H9 (cell line): ENCODE measurements around the gene GRAP2. TPM values are rescaled to one million over a fixed set of nuclear protein-coding genes. Genes with fewer than 3 reads are reported as not detected.

Experiments
- DNase-seq: peaks from one replicate; pipeline ENCODE4 v3.0.0-alpha.2; 2017
- H2AFZ ChIP-seq: one replicate; pipeline ENCODE4 v1.6.1; 2013; ENCODE audit warnings: mild to moderate bottlenecking, low read length, control low read depth, moderate library complexity
- H2AK5ac ChIP-seq: 2 replicates; pipeline ENCODE4 v1.6.1; 2013; ENCODE audit warnings: low read length, control low read depth, mixed read lengths; ENCODE audit not compliant: insufficient read length
- H2BK120ac ChIP-seq: one replicate; pipeline ENCODE4 v1.6.1; 2013; ENCODE audit warnings: low read depth, mild to moderate bottlenecking, low read length, control low read depth, inconsistent platforms; ENCODE audit not compliant: poor library complexity, severe bottlenecking
- H2BK12ac ChIP-seq: 2 replicates; pipeline ENCODE4 v1.6.1; 2013; ENCODE audit warnings: low read length, control low read depth, mixed read lengths, low read depth; ENCODE audit not compliant: insufficient read length
- H2BK15ac ChIP-seq: 2 replicates; pipeline ENCODE4 v1.6.1; 2013; ENCODE audit warnings: low read depth, low read length, control low read depth
- H2BK20ac ChIP-seq: one replicate; pipeline ENCODE4 v1.6.1; 2013; ENCODE audit warnings: low read depth, mild to moderate bottlenecking, low read length, control low read depth, inconsistent platforms; ENCODE audit not compliant: poor library complexity, severe bottlenecking
- H2BK5ac ChIP-seq: 2 replicates; pipeline ENCODE4 v1.6.1; 2013; ENCODE audit warnings: low read length, control low read depth, mixed read lengths; ENCODE audit not compliant: insufficient read length
- H3K14ac ChIP-seq: 2 replicates; pipeline ENCODE4 v1.6.1; 2013; ENCODE audit warnings: low read length, control low read depth; ENCODE audit not compliant: insufficient read depth
- H3K18ac ChIP-seq: 2 replicates; pipeline ENCODE4 v1.6.1; 2013; ENCODE audit warnings: low read depth, mild to moderate bottlenecking, mixed read lengths, low read length, control low read depth; ENCODE audit not compliant: insufficient read length
- H3K23ac ChIP-seq: 2 replicates; pipeline ENCODE4 v1.6.1; 2013; ENCODE audit warnings: low read length, control low read depth, mixed read lengths, low read depth; ENCODE audit not compliant: insufficient read length
- H3K23me2 ChIP-seq: 2 replicates; pipeline ENCODE4 v1.6.1; 2013; ENCODE audit warnings: low read depth, mild to moderate bottlenecking, mixed read lengths, low read length, control low read depth; ENCODE audit not compliant: insufficient read length, poor library complexity, severe bottlenecking
- H3K27ac ChIP-seq: 2 replicates; pipeline ENCODE4 v1.5.1; 2013; ENCODE audit warnings: low read length, control low read depth, mixed read lengths, low read depth; ENCODE audit not compliant: insufficient read length
- H3K27me3 ChIP-seq: 2 replicates; pipeline ENCODE4 v1.6.1; 2013; ENCODE audit warnings: low read length, control low read depth, inconsistent platforms; ENCODE audit not compliant: insufficient read depth
- H3K4ac ChIP-seq: 2 replicates; pipeline ENCODE4 v1.6.1; 2013; ENCODE audit warnings: low read depth, mild to moderate bottlenecking, control low read depth, inconsistent platforms, low read length, moderate library complexity
- H3K4me1 ChIP-seq: 2 replicates; pipeline ENCODE4 v1.6.1; 2013; ENCODE audit warnings: low read length, control low read depth, inconsistent platforms; ENCODE audit not compliant: insufficient read depth
- H3K4me2 ChIP-seq: 2 replicates; pipeline ENCODE4 v1.6.1; 2013; ENCODE audit warnings: low read length, control low read depth, mixed read lengths; ENCODE audit not compliant: insufficient read length, insufficient read depth
- H3K56ac ChIP-seq: 2 replicates; pipeline ENCODE4 v1.6.1; 2013; ENCODE audit warnings: low read depth, mild to moderate bottlenecking, mixed read lengths, low read length, control low read depth; ENCODE audit not compliant: insufficient read length
- H3K79me1 ChIP-seq: 2 replicates; pipeline ENCODE4 v1.6.1; 2013; ENCODE audit warnings: low read depth, mild to moderate bottlenecking, moderate library complexity, low read length, control low read depth, inconsistent platforms; ENCODE audit not compliant: insufficient read depth, poor library complexity, severe bottlenecking
- H3K79me2 ChIP-seq: 2 replicates; pipeline ENCODE4 v1.6.1; 2013; ENCODE audit warnings: low read length, control low read depth, inconsistent platforms; ENCODE audit not compliant: insufficient read depth
- H3K9ac ChIP-seq: 2 replicates; pipeline ENCODE4 v1.6.1; 2013; ENCODE audit warnings: low read length, control low read depth, mixed read lengths; ENCODE audit not compliant: insufficient read length; ENCODE audit errors: extremely low read depth
- H3K9me3 ChIP-seq: one replicate; pipeline ENCODE4 v1.6.1; 2013; ENCODE audit warnings: low read depth, low read length, inconsistent platforms; ENCODE audit not compliant: control insufficient read depth
- H3T11ph ChIP-seq: one replicate; pipeline ENCODE4 v1.6.1; 2013; ENCODE audit warnings: mild to moderate bottlenecking, low read length, control low read depth, inconsistent platforms
- H4K20me1 ChIP-seq: one replicate; pipeline ENCODE4 v1.6.1; 2013; ENCODE audit not compliant: control insufficient read depth, insufficient read length, insufficient read depth
- H4K5ac ChIP-seq: 2 replicates; pipeline ENCODE4 v1.6.1; 2013; ENCODE audit warnings: low read depth, mild to moderate bottlenecking, mixed read lengths, low read length, control low read depth; ENCODE audit not compliant: insufficient read length
- H4K8ac ChIP-seq: replicated peaks from 2 replicates; pipeline ENCODE4 v1.6.1; 2013; ENCODE audit warnings: low read length, control low read depth, mixed read lengths, low read depth; ENCODE audit not compliant: insufficient read length
- H4K91ac ChIP-seq: 2 replicates; pipeline ENCODE4 v1.6.1; 2013; ENCODE audit warnings: low read depth, mild to moderate bottlenecking, moderate library complexity, mixed read lengths, low read length, control low read depth; ENCODE audit not compliant: insufficient read length
- H3K27ac Mint-ChIP-seq, 3 experiments: 2 replicates in 2 of 3; 3 replicates in 1 of 3; pipeline ENCODE4 v1.8.0; 2020 to 2021; ENCODE audit warnings: mixed read lengths in 3 of 3, mild to moderate bottlenecking in 1 of 3, moderate library complexity in 1 of 3
- H3K27me3 Mint-ChIP-seq: 2 replicates; pipeline ENCODE4 v1.8.0; 2021; ENCODE audit warnings: low read depth, mild to moderate bottlenecking, moderate library complexity, mixed read lengths
- H3K36me3 Mint-ChIP-seq, 3 experiments: 2 replicates in 2 of 3; 3 replicates in 1 of 3; pipeline ENCODE4 v1.8.0; 2020 to 2021; ENCODE audit warnings: low read depth in 3 of 3, mixed read lengths in 3 of 3; ENCODE audit not compliant: insufficient read depth in 1 of 3
- H3K4me1 Mint-ChIP-seq, 2 experiments: 2 replicates each; pipeline ENCODE4 v1.8.0; 2020; ENCODE audit warnings: mixed read lengths in 2 of 2
- H3K4me3 Mint-ChIP-seq, 2 experiments: 2 replicates in 1 of 2; 3 replicates in 1 of 2; pipeline ENCODE4 v1.8.0; 2020 to 2021; ENCODE audit warnings: mild to moderate bottlenecking in 2 of 2, mixed read lengths in 2 of 2, moderate library complexity in 1 of 2
- H3K9me3 Mint-ChIP-seq, 2 experiments: 2 replicates in 1 of 2; 3 replicates in 1 of 2; pipeline ENCODE4 v1.8.0; 2020; ENCODE audit warnings: mild to moderate bottlenecking in 2 of 2, mixed read lengths in 2 of 2, moderate library complexity in 1 of 2
- CTCF ChIP-seq: fragments of 200-600 bp; sonication (generic); conservative IDR thresholded peaks from 3 replicates; pipeline ENCODE4 v1.8.0; 2021; ENCODE audit warnings: antibody characterized with exemption, mild to moderate bottlenecking
- WGBS: extraction: QIAGEN DNeasy Blood & Tissue Kit; methylation state at CpG from one replicate; pipeline ENCODE4 v1.1.7; 2013; ENCODE audit warnings: missing lambda C conversion rate, low lambda C conversion rate, mixed read lengths; ENCODE audit not compliant: insufficient read length; ENCODE audit errors: extremely low coverage; 5-methylcytosine and 5-hydroxymethylcytosine counted together
- total RNA-seq: library from RNA; stranded (reverse); gene quantifications from 2 replicates; pipeline ENCODE4 v1.2.1, GENCODE V29; 2021

Gene GRAP2
- total RNA-seq, 1 experiment from 2014 or later, result not detected

- peak; percentile 81 for DNase-seq
- no peak overlapping the region for H2BK120ac ChIP-seq
- H4K91ac ChIP-seq, result no peak overlapping the region
- H3K14ac ChIP-seq, result no peak overlapping the region
- H4K5ac ChIP-seq, result no peak overlapping the region
- TF ChIP-seq CTCF, result no peak
- H3K18ac ChIP-seq, result no peak overlapping the region
- Mint-ChIP-seq H3K36me3 (peaks cover 0 to 6% (median 5%) of the 10 kb centered on the region in 3 experiments; a peak in 5 of 7 replicates), H3K9me3 (no peaks in the 10 kb centered on the region; a peak in 1 of 5 replicates), H3K27ac (peak overlapping the region; percentile 25 to 90 (median 88); a peak in 5 of 7 replicates), H3K4me3 (peak overlapping the region; percentile 24 to 61; a peak in 4 of 5 replicates), H3K27me3 (peaks cover 25% of the 10 kb centered on the region), H3K4me1 (peaks cover 31 to 39% of the 10 kb centered on the region in 2 experiments)
- no peak overlapping the region for H2AFZ ChIP-seq
- H2BK20ac ChIP-seq, result no peak overlapping the region
- no peaks in the 10 kb centered on the region for H3K27me3 ChIP-seq
- no peak overlapping the region for H4K8ac ChIP-seq
- no peak overlapping the region for H3T11ph ChIP-seq
- no peaks in the 10 kb centered on the region; the same call in 1 of the 2 replicates for H3K79me2 ChIP-seq
- H3K9ac ChIP-seq, result no peak overlapping the region
- peak overlapping the region; percentile 4 for H3K4me2 ChIP-seq
- no peak overlapping the region for H2BK5ac ChIP-seq
- H2BK12ac ChIP-seq, result no peak overlapping the region
- no peak overlapping the region for H3K23ac ChIP-seq
- no peak overlapping the region for H3K56ac ChIP-seq
- WGBS, result no CpG with 5 or more reads among the region's 11 CpGs
- H3K9me3 ChIP-seq, result no peaks in the 10 kb centered on the region
- H2BK15ac ChIP-seq, result no peak overlapping the region
- H3K4me1 ChIP-seq, result peaks cover 6% of the 10 kb centered on the region
- no peak overlapping the region for H3K27ac ChIP-seq
- no peak overlapping the region for H2AK5ac ChIP-seq
- H4K20me1 ChIP-seq, result peaks cover 5% of the 10 kb centered on the region
- H3K4ac ChIP-seq, result no peak overlapping the region
- H3K79me1 ChIP-seq, result peaks cover 7% of the 10 kb centered on the region
- H3K23me2 ChIP-seq, result peaks cover 4% of the 10 kb centered on the region
These were observed 108.4 kb downstream of the GRAP2 start for GRCh38 chr22:40009292-40009774.
